H7 (cell line): ENCODE results near the gene CCDC112. TPM values are rescaled to one million over a fixed set of nuclear protein-coding genes. Genes with fewer than 3 reads are reported as not detected.
A peak's percentile ranks its signal among the peaks of the same experiment; 100 is the strongest.

Experiments used
- DNase-seq: peaks from one replicate; pipeline ENCODE4 v3.0.0; 2012
- H3K27me3 ChIP-seq: 2 replicates; pipeline ENCODE4 v1.6.0; 2011; ENCODE audit warnings: mild to moderate bottlenecking, low read length; ENCODE audit not compliant: control insufficient read depth, insufficient read depth
- H3K36me3 ChIP-seq: replicated peaks from 2 replicates; pipeline ENCODE4 v1.5.1; 2011; ENCODE audit warnings: low read length; ENCODE audit not compliant: control insufficient read depth, insufficient read depth
- H3K4me3 ChIP-seq: 2 replicates; pipeline ENCODE4 v1.5.1; 2011; ENCODE audit warnings: low read depth, mild to moderate bottlenecking, control low read depth, low read length, moderate library complexity; ENCODE audit not compliant: insufficient read depth
- total RNA-seq: library from RNA; depleted of rRNA; stranded (reverse); fragments of >200 nt; shearing (Covaris generic); gene quantifications from 2 replicates; pipeline ENCODE4 v1.2.3, GENCODE V29; 2014

Gene CCDC112
- total RNA-seq, 1 experiment from 2014 or later = 5.1 TPM

- H3K27me3 ChIP-seq = no peaks in the 10 kb centered on the region
- no peaks in the 10 kb centered on the region for H3K36me3 ChIP-seq
- H3K4me3 ChIP-seq = no peak overlapping the region
- no peak for DNase-seq
Measured at GRCh38 chr5:115298811-115299210, 2.4 kb upstream of the CCDC112 start.

GRCh38 chr5:115297031-115297430, 577 bp upstream of the CCDC112 start:
- no peak for DNase-seq
- H3K4me3 ChIP-seq = no peak overlapping the region; the same call in 1 of the 2 replicates
- no peaks in the 10 kb centered on the region for H3K36me3 ChIP-seq
- no peaks in the 10 kb centered on the region for H3K27me3 ChIP-seq

- Histone ChIP-seq H3K4me3 (peak overlapping the region; percentile 85), H3K27me3 (no peaks in the 10 kb centered on the region), H3K36me3 (no peaks in the 10 kb centered on the region)
- DNase-seq = peak; percentile 27
Measured at GRCh38 chr5:115295777-115296123, 704 bp downstream of the CCDC112 start.

DNA sequence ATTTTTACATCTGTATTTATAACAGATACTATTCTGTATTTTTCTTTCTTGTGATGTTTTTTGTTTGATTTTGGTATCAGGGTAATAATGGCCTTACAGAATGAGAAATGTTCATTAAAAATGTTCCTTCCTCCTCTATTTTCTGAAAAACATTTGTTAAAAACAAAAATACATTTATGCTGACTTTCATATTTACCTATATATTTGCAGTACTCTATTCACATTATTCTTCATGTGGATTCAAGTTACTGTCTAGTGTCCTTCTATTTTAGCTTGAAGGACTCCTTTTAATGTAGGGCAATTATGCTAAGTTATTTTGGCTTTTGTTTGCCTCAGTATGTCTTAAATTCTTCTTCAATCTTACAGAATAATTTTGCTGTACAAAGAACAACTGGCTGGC, 5.1 kb downstream of the CCDC112 start:
- Histone ChIP-seq H3K27me3 (no peaks in the 10 kb centered on the region), H3K4me3 (no peak overlapping the region), H3K36me3 (no peaks in the 10 kb centered on the region)
- DNase-seq = no peak

- Histone ChIP-seq H3K36me3 (no peaks in the 10 kb centered on the region), H3K27me3 (no peaks in the 10 kb centered on the region), H3K4me3 (no peak overlapping the region)
- no peak for DNase-seq
Measured at GRCh38 chr5:115289104-115289503, 7.3 kb downstream of the CCDC112 start.

DNA sequence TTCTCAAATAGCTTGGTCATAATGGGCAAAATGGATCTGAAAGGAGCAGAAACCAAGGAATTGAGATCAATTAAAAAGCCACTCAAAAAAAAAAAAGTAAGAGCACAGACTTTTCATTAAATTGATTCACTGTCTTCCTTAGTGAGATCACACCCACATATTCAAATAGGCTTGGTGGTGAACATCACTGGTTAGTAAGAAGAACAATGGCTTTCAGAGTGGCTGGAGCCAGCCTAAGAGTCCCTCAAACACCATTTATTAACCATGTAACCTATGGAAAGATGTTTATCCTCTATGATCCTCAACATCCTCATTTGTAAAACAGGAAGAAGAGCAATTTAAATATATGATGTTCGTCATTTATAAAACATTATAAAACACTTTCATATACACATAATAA, 12.4 kb downstream of the CCDC112 start:
- H3K27me3 ChIP-seq = no peaks in the 10 kb centered on the region
- no peak overlapping the region for H3K4me3 ChIP-seq
- DNase-seq = no peak

GRCh38 chr5:115282131-115282530, 14.3 kb downstream of the CCDC112 start:
- Histone ChIP-seq H3K36me3 (no peaks in the 10 kb centered on the region), H3K4me3 (no peak overlapping the region), H3K27me3 (no peaks in the 10 kb centered on the region)
- no peak for DNase-seq

More for the DNA sequence above, 12.4 kb downstream of the CCDC112 start:
- no peaks in the 10 kb centered on the region for H3K36me3 ChIP-seq

DNA sequence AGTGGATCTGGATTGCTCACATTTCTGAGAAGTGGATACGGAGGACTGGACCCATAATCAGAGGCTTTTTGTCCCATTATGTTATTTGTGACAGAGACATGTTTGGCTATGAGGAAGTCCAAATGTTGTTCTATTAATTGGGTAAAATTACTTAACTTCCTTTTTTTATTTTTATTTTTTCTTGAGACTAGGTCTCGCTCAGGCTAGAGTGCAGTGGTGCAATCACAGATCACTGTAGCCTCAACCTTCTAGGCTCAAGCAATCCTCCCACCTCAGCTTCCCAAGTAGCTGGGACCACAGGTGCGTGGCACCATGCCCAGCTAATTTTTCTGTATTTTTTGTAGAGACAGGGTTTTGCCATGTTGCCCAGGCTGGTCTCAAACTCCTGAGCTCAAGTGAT, 21.9 kb downstream of the CCDC112 start:
- Histone ChIP-seq H3K36me3 (peaks cover 4% of the 10 kb centered on the region; the same call in 1 of the 2 replicates), H3K27me3 (no peaks in the 10 kb centered on the region), H3K4me3 (no peak overlapping the region)
- DNase-seq = no peak

DNA sequence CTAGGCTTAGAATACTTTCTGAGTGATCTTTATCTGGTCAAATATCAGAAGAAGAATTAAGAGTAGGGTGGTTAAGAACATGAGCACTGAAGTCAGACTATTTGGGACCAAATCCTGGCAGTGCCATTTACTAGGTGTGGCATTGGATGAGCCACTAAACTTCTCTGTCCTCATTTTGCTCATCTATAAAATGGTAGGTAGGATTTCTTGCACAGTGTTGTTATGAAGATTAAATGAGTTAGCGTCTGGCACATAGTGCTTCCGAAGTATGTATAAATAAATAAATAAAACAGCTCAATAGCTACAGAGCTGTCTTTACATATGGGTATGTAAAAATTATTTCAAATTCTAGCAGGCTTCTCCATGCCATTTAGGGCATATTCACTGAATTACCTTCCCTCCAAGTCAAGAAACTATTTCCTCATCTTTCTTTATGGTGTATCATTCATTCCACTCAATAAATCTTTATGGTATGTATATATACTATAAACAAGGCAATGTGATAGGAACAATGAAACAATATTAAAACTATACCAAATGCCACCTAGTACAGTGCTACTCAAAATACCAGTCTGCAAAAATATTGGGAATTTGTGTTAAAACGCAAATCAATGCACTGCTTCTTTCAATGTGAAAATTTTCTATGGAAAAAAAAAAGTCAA, 24.0 kb downstream of the CCDC112 start:
- Histone ChIP-seq H3K36me3 (peaks cover 5% of the 10 kb centered on the region; the same call in 1 of the 2 replicates), H3K27me3 (no peaks in the 10 kb centered on the region), H3K4me3 (no peak overlapping the region)
- no peak for DNase-seq

- no peak for DNase-seq
- Histone ChIP-seq H3K27me3 (no peaks in the 10 kb centered on the region), H3K36me3 (peaks cover 5% of the 10 kb centered on the region)
Measured at GRCh38 chr5:115271295-115272050, 25.0 kb downstream of the CCDC112 start.

GRCh38 chr5:115267617-115268016, 28.8 kb downstream of the CCDC112 start:
- Histone ChIP-seq H3K36me3 (peaks cover 3% of the 10 kb centered on the region), H3K27me3 (no peaks in the 10 kb centered on the region), H3K4me3 (no peak overlapping the region)
- no peak for DNase-seq

More at GRCh38 chr5:115271295-115272050, 25.0 kb downstream of the CCDC112 start:
- H3K4me3 ChIP-seq = no peak overlapping the region

DNA sequence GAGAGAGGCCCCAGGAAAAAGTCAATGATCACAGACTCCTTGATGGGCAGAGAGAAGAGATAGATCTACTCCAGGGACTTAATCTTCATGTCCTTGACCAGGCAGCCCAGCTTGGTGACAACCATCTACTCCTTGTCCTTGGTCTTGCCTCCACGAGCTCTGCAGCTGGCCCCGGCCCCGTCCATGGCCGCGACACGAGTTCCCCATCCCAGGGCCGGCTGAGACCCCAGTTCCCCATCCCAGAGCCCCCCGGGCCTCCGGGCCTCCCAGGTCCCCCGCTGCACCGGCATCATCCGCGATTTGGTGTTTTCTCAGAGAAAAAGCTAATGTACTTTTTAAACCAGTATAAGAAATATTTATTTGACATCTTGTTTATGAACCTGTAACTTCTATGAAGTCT, 31.2 kb downstream of the CCDC112 start:
- H3K4me3 ChIP-seq = no peak overlapping the region
- H3K36me3 ChIP-seq = peaks cover 1% of the 10 kb centered on the region
- H3K27me3 ChIP-seq = no peaks in the 10 kb centered on the region
- no peak for DNase-seq

DNA sequence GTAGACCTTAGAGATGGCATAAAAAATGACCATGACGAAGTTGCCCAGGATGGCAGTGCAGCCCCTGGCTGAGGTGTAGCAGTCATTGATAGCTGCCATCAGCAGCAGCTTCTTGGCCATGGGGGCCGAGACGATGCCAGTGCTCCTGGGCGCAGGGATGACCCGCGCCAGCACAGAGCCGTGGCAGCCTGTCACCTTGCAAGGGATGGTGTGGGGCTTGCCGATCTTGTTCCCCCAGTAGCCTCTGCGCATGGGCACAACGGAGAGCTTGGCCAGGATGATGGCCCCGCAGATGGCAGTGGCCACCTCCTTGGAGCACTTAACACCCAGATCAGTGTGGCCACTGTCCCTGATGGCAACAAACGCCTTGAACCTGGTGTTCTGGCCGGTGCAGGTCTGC, 31.7 kb downstream of the CCDC112 start:
- H3K27me3 ChIP-seq = no peaks in the 10 kb centered on the region
- no peak overlapping the region for H3K4me3 ChIP-seq
- peaks cover 1% of the 10 kb centered on the region for H3K36me3 ChIP-seq
- DNase-seq = no peak

- Histone ChIP-seq H3K27me3 (no peaks in the 10 kb centered on the region), H3K4me3 (peak overlapping the region; percentile 84), H3K36me3 (peaks cover 1% of the 10 kb centered on the region; the same call in 1 of the 2 replicates)
- no peak for DNase-seq
Measured at GRCh38 chr5:115263078-115263380, 33.4 kb downstream of the CCDC112 start.

DNA sequence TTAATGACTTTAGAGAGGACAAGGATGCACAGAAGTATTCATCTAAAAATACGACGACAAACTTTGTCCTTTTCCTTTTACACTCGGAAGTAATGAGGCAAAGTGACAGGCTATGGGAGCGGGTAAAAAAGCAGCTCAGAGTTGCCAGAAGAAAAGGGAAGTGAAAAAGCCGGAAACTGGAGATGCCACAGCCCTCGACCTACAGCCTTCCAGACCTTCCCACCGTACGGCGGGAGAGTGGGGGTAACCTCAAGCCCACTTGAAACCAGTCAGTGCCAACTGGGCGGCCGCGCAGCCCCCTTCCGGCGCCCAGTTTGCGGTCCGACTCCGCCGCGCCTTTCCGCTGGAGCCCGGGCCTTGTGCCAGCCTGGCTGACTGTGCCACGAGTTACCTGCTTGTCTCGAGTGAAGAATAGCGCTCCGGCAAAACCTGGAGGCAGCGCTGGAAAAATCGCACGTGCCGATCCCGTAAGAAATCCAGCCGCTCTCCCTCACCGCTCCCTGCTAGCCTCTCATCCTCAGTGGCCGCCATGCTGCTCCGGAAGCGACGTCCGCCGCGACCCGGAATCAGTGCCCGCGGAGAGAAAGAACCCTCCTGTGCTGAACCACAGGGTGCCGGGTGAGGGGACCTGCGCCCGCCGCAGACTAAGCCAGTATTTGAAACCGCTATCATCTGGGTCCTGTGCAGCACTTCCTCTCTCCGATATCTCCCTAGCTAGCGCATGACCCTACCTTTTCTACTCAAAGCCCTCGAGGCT, 34.0 kb downstream of the CCDC112 start, which contains the start of gene PGGT1B:
Gene PGGT1B (minus strand): TSS at position 557 of the 757 bp plus-strand sequence. CDS start 26 bp downstream, at position 531.
- peak; percentile 80 for DNase-seq
- no peaks in the 10 kb centered on the region; the same call in 1 of the 2 replicates for H3K36me3 ChIP-seq
- H3K4me3 ChIP-seq = peak within 1 kb of the TSS; percentile 84
- H3K27me3 ChIP-seq = no peaks in the 10 kb centered on the region
